LHCN-M2 (cell line): Measurements from ENCODE around the gene AP3S1. TPM values are rescaled to one million over a fixed set of nuclear protein-coding genes. Genes with fewer than 3 reads are reported as not detected.
"Not testable (repeated sequence)": the region's sequence is repeated elsewhere in the genome, so short reads cannot be mapped to it uniquely, and the experiment has no call there.

Experiments
- DNase-seq: peaks from one replicate; pipeline ENCODE4 v3.0.0-alpha.2; 2012; ENCODE audit warnings: low read depth
- total RNA-seq: library from RNA; depleted of rRNA; stranded (reverse); fragments of >200 nt; gene quantifications from 2 replicates; pipeline ENCODE4 v1.2.3, GENCODE V29; 2014

Gene AP3S1
- total RNA-seq, 1 experiment from 2014 or later: 369 TPM

DNA sequence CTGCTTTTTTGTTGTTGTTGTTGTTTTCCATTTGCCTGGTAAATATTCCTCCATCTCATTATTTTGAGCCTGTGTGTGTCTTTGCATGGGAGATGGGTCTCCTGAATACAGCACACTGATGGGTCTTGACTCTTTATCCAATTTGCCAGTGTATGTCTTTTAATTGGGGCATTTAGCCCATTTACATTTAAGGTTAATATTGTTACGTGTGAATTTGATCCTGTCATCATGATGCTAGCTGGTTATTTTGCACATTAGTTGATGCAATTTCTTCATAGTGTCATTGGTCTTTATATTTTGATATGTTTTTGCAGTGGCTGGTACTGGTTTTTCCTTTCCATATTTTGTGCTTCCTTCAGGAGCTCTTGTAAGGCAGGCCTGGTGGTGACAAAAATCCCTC, 16.8 kb upstream of the AP3S1 start:
- DNase-seq: not testable (repeated sequence)

DNA sequence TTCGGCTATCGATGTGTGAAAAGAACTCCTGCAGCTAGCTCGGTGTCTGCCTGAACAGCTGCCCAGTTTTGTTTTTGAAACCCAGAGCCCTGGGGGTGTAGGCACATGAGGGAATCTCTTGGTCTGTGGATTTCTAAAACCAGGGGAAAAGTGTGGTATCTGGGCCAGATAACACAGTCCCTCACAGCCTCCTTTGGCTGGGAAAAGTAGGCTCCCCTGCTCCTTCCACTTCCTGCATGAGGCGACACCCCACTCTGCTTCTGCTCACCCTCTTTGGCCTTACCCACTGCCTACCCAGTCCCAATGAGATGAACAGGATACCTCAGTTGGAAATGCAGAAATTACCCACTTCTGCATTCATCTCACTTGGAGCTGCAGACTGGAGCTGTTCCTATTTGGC, 15.8 kb upstream of the AP3S1 start:
- DNase-seq: no peak

DNA sequence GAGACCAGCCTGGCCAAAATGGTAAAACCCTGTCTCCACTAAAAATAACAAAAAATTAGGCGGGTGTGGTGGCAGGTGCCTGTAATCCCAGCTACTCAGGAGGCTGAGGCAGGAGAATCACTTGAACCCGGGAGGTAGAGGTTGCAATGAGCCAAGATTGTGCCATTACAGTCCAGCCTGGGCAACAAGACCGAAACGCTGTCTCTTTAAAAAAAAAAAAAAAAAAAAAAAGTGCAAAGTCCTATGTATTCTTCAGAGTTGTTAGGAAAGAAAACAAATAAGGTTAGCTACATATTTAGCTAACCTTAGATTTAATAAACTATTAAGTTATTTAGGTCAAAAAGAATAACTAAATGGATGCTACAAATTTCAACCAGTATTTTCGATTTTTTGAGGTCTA, 11.8 kb upstream of the AP3S1 start:
- no peak for DNase-seq

DNA sequence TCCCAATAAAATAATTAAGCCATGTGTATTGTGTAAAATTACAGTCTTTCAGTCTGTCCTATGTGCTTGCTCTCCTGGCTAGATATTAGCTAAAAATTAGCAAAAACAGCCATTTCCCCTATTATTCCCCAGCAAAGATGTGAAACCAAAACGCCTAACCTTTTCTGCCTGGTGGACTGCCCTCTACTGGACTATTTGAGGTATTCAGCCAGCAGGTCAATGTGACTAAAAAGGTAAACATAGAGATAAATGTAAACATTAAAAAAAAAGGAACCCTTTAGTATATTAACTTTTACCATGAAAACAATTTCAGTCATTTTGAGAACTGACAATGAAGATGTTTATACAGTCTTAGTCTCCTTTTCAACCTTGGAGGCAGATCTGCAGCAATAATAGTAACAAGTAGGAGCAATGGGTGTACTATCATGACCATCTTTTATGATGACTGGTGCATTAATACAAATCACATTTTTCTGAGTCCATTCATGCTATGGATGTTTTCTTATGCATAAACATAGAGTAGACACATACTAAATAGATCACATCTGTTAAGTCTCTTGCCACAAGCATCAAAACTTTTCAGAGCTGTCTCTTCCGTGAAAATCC, 10.5 kb upstream of the AP3S1 start:
- peak; percentile 39 for DNase-seq

DNA sequence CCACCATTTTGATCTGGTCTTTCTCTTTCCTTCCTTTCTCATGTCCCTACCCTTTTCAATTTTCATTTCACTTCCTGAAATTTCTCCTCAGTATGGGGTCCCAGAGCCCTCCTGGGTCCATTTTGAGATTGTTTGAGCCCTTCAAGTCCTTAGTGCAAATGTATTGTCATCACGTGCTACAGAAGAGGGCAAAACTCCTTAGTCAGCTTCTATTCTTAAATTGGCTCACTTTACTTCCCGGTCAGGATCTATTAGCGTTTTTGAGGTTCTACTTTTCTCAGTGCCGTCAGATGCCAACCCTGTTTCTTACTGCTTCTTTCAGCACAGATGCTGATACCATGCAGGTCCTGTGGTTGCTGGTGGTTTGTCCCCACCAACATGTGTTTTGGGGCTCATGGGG, 6.3 kb upstream of the AP3S1 start:
- no peak for DNase-seq

DNA sequence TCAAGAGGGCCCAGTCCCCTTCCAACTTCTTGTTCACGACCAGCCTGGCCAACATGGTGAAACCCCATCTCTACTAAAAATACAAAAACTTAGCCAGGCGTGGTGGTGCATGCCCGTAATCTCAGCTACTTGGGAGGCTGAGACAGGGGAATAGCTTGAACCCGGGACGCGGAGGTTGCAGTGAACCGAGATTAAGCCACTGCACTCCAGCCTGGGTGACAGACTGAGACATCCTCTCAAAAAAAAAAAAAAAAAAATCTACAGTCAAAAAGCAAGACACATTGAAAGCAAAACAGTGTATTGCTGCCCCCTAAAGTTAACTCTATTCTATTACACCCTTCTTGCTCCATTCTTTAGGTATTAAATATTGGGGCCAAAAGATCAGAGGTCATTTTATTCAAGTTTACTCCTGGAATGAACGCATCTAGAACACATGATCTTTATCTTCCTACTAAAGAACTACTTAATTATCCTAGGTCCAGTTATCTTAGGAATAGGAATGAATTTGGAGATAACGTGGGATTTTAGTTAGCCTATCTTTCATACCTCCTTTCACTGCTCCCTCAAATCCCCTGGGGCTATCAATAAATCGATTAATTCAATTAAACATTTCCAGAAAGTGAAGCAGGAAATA, 2.7 kb upstream of the AP3S1 start:
- DNase-seq: peak; percentile 68

DNA sequence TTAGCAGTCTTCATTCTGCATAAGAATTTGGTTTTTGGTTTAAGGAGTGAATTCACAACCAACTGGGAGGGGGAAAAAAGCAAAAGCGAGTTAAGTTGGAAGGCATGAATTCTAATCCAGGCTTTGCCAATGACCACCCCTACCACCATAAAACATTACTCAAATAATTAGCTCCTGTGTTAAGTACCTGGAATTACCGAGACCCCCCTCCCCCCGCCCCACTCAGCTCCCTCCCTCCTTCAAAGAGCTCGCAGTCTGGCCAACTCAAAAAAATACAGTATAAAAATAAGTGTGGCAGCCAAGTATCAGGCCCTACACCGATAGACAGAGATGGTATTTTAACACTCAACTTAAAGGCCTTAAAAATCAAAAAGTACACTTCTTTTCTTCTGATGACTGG, 862 bp upstream of the AP3S1 start:
- no peak for DNase-seq

DNA sequence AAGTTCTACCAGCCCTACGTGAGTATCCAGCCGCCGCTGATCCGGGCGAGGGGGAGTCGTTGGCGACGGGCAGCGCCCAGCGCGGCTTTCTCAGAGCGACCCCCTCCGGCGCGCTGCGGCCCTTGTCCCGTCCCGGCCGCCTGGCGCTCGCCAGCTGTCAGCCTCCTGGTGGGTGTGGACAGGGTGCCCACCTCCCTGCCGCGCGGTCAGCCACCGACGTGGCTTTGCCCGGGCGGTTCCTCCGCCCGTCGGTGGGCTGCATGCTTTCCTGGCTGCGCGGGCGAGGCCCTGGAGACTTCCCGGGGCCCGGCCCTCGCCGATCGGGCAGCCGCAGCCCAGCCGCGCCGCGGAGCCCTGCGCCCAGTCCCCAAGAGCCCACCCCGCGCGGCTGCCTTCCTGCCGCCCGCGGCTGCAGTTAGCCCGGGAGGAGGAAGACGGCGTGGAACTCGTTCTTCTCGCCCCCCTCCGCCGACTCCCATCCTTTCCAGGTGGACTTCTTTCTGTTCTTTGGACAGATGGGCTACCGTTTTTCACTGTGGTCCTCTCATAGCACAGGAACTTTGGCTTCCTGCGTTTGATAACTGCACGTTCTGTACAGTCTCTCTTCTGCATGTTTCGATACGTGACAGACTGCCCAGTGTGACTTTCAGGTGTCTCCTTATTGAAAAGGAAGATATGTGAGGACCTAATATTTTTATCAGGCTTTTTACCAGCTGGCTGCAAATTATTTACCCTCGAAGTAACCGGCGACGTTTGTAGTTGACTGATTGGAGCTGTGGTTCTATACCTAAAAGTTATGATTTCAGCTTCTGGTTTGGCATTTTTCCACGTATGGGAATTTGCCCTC, 577 bp downstream of the AP3S1 start:
- peak; percentile 69 for DNase-seq

DNA sequence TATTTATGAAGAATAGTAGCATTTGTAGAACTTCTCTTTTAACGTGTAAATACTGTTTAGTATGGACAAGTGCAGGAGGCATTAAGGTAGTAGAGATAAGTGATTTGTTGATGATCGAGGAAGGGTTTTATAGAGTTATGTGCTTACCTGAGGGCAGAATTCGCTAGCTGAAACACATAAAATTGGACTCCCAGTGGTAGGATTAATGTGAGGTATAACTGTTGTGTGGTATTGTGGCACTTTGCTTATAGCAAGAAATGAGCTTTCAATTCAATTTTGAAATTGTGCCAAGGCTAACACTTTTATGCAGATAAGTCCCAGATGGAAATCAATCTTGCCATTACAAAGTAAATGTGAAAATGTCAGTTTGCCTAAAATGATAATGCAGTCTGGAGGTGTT, 1.2 kb downstream of the AP3S1 start:
- DNase-seq: no peak

DNA sequence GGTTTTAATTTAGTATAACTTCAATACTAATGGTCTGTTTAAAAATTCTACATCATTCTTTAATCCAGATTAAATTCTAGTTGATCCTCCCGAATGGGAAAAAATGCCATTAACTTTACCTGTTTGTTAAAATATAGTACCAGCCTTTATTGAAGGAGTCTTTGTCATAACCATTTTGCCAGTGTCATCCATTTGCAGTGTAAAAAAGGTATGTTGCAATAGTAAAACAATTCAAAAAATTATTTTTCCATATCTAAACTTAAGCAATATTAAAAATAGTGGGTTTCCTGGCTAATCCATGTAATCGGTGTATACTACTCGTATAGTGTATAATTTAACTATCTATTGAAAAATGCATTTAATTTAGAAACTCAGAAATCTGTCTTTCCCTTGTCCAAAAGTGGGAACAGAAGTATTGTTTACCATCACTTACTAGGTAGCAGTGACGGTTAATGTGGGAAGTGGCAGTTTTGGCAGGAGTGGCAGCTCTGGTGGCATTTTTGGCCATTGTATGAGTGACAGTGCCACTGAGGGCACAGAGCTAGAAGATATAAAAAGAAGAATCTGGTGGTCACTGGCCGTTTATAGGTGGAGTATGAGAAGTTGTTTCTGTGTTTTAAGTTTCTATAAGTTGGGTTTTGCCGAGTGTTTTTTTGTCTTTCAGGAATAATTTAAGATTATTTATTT, 1.9 kb downstream of the AP3S1 start:
- DNase-seq: no peak

DNA sequence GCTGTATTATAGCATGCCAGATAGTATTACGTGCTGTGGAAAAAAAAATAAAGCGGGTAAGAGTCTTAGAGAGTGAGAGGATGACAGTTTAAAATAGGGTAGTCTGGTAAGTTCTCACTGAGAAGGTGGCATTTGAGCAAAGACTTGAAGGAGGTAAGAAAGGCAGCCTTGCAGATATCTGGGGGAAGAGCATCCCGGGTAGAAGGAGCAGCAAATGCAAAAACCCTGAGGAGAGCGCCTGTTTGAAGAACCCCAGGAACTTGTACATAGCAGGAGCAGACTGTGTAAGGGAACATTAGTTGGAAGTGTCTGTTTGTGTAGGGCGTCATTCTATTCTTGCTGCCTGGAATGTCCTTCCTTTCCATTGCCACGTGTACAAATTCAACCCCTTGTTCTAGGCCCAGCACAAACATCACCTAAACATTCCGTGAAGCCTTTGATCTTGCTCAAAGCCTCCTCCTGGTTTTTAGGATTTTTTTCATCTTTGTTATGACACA, 2.6 kb downstream of the AP3S1 start:
- DNase-seq: no peak

DNA sequence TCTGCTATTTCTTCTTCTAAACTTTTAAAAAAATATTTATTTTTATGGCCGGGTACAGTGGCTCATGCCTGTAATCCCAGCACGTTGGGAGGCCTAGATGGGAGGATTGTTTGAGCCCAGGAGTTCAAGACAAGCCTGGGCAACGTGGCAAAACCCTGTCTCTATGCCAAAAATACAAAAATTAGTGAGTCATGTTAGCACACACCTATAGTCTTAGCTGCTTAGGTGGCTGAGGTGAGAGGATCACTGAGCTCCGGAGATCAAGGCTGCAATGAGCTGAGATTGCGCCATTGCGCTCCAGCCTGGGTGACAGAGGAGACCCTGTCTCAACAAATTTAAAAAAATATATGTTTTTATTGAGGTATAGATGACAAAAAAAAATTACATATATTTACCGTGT, 5.6 kb downstream of the AP3S1 start:
- DNase-seq: no peak

DNA sequence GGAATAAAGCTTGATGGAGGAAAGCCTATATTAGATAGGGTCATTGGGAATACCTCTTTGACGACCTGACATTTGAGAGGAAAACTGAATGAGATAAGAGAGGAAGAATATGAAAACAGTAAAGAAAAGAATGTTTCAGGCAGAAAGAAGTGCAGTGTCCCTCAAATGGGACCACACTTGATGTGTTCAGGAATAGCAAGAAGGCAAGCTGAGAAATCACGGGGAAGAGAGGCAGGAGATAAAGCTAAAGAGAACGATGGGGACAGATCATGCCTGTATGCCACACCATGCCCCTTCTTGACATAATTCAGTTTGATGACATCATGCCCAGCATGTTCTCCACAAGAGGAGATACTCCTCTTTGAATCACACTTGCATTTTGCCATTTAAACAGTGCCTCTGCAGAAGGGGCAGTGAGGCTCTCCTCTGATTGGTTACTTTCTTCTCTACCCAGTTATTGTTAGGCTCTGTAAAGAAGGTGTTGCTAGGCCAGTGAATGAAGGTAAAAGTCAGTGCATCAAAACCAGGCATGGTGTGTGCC, 7.6 kb downstream of the AP3S1 start:
- no peak for DNase-seq

DNA sequence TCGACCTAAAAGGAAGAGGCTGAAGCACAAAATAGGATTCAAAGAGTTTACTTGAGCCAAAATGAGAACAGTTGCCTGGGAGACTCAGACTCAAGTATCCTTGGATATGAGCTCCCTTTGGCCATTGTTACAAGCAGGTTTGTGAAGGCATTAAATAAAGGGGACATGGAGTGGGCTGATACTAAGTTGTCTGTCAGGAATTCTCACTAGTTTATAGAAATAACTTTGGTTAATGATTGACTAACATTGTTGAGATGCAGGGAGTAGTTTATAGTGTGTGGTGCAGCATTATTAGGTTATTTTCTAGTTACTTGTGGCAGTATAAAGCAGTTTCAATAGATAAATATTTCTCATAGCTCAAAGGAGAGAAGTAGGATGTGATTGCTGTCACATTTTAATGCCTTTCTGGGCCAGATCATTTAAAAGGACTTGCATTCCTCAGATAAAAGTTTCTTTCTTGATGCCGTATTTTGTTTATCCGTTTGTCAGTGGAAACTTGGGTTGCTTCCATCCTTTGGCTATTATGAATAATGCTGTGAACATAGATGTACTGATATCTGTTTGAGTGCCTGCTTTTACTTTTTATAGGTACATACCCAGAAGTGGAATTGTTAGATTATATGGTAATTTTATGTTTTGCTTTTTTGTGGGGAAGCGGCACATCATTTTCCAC, 9.1 kb downstream of the AP3S1 start:
- no peak for DNase-seq

DNA sequence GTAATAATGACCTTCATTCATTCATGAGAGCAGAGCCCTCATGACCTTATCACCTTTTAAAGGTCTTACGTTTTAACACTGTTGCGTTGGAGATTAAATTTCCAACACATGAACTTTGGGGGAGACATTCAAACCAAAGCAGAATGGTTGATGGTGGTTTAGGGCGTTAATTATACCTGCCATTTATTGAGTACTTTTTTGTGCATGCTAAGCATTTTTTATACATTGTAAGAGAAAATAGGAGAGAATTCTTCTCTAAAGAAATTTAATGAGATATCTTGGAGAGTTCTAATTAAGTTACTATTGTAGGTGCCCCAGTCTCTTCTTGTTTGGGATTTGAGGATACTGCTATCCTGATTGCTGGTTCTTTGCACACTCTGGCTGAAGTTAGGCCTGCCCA, 12.4 kb downstream of the AP3S1 start:
- no peak for DNase-seq

DNA sequence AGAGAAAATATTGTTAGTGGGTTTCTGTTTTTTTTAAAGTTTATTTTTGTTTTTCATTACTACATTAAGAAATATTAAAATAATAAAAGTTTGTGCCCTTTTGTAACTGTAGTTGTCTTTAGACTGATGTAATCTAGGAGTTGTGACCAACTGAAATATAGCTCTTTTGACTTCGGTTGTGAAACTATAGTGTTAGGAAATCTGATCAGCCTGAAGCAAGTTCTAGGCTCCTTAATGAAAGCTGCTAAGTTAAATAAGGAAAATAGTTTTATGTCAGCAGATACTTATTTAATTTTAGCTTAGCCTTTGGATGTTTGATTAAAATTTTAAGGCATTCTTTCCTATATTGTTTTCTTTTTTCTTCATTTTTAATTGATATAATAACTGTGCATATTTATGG, 14.2 kb downstream of the AP3S1 start:
- no peak for DNase-seq

DNA sequence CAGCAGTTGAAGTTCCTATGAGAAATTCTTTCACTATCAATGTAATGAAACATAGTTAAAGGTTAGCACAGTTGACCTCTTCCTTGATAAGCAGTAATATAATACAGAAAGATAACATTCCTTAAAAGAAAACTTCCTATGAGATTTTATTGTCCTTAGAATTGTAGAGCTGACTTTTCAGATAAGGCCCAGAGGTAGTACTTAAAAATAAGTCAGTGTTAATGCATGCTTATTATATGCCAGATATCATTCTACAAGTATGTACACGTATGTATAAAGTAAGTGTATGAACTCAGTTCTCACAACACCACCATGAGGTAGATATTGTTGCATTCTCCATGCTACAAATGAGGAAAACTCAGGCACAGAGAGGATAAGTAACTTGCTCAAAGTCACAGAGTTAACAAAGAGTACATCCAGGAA, 15.3 kb downstream of the AP3S1 start:
- DNase-seq: no peak

DNA sequence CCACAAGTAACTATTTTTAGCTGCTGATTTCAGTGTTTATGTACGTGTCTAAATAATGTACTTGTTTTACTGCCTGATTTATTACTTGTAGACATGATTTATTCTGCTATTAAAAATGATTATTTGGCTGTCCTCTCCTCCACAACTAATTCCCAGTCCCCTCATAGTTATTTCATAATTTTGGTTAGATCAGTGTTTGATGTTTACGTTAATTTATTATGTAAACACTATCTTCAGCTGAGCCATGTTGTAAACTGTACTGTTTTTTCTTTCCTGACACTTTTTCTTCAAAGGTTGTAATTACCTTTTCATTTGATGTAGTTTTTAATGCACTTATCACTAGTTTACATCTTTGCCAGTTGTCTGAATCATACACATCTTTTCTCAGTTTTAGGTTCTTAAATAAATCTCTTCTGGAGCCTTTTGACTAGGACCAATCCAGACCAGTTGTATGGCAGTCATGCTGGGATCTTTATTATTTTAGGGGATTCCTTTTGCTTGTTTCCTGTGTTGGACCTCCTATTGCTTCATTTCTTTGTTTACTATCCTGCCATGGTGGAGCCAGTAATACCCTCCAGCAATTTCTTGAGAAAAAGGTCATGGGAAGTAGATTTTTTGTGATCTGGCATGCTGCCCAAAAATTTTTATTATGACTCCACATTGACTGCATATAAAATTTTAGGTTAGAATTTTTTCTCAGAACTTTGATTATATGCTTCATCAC, 16.1 kb downstream of the AP3S1 start:
- peak; percentile 69 for DNase-seq

DNA sequence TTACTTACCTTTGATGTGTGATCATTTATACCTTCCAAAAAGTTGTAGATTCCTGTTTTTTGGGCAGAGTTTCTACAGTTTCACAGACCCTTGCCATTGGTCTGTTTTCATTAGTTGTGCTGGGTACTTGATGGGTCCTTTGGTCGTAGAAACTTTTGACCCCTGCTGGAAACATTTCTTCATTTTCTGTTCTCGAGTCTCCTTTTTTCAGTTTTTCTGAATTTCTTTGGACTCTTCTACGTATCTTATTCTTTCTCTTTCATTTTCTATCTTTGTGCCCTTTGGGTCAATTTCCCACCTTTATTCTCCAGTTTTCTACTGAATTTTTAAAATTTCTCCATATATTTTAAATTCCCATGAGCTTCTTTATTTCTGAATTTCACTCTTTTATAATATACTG, 16.7 kb downstream of the AP3S1 start:
- DNase-seq: no peak

DNA sequence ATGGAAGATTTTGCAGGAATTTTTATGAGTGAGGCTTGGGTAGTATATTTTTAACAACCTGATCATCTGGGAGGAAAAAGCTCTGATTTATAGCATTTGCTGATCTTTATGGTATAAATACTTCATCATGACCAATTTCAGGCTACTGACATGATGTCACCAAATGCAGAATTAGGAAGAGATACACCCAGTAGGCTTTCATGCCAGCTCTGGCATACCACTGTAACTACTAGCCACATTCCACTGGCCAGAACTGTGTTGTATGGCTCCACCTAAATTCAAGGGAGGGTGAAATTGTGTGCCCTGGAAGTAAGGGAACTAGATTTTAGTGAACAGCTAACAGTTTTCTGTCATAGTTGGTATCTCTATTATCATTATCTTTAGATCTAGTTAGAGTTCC, 17.6 kb downstream of the AP3S1 start:
- no peak for DNase-seq
